OCI-LY1 (cell line): ENCODE measurements around the gene DTNBP1.

Experiments
- H2AFZ ChIP-seq: fragments of 200-600 bp; sonication (generic), shearing (Covaris generic); 2 replicates; pipeline ENCODE4 v1.6.0; 2014; ENCODE audit warnings: antibody characterized with exemption, mild to moderate bottlenecking, low read length
- H3F3A ChIP-seq: fragments of 200-600 bp; sonication (generic), shearing (Covaris generic); 2 replicates; pipeline ENCODE4 v1.6.0; 2014; ENCODE audit warnings: mild to moderate bottlenecking, antibody characterized with exemption, low read length, moderate library complexity; ENCODE audit not compliant: insufficient read depth
- H3K27ac ChIP-seq: fragments of 200-600 bp; sonication (generic); 2 replicates; pipeline ENCODE4 v1.5.1; 2014; ENCODE audit warnings: low read length, mixed run types, mild to moderate bottlenecking, low read depth; ENCODE audit not compliant: poor library complexity, severe bottlenecking
- H3K27me3 ChIP-seq: fragments of 200-600 bp; sonication (generic); 2 replicates; pipeline ENCODE4 v1.6.0; 2014; ENCODE audit warnings: antibody characterized with exemption, mild to moderate bottlenecking, low read length, moderate library complexity; ENCODE audit not compliant: insufficient read depth
- H3K36me3 ChIP-seq: fragments of 200-600 bp; sonication (generic); 2 replicates; pipeline ENCODE4 v1.6.1; 2014; ENCODE audit warnings: mild to moderate bottlenecking, antibody characterized with exemption, low read length, moderate library complexity, mixed read lengths; ENCODE audit not compliant: insufficient read depth
- H3K4me1 ChIP-seq: fragments of 200-600 bp; sonication (generic); 2 replicates; pipeline ENCODE4 v1.5.1; 2014; ENCODE audit warnings: mild to moderate bottlenecking, low read length, moderate library complexity; ENCODE audit not compliant: insufficient read depth, severe bottlenecking
- H3K4me2 ChIP-seq: fragments of 200-600 bp; sonication (generic), shearing (Covaris generic); 2 replicates; pipeline ENCODE4 v1.6.1; 2014; ENCODE audit warnings: low read length
- H3K4me3 ChIP-seq: fragments of 200-600 bp; sonication (generic); 2 replicates; pipeline ENCODE4 v1.5.1; 2014; ENCODE audit warnings: low read length, low read depth, mild to moderate bottlenecking, mixed read lengths; ENCODE audit not compliant: poor library complexity, severe bottlenecking
- H3K79me2 ChIP-seq: fragments of 200-600 bp; shearing (Covaris generic); 2 replicates; pipeline ENCODE4 v1.6.1; 2016; ENCODE audit warnings: mixed run types, low read length, mixed read lengths; ENCODE audit not compliant: insufficient read depth
- H3K9ac ChIP-seq: fragments of 200-600 bp; sonication (generic), shearing (Covaris generic); 2 replicates; pipeline ENCODE4 v1.6.1; 2014; ENCODE audit warnings: mild to moderate bottlenecking, low read length, mixed read lengths
- H3K9me2 ChIP-seq: fragments of 200-600 bp; sonication (generic), shearing (Covaris generic); 2 replicates; pipeline ENCODE4 v1.6.1; 2014; ENCODE audit warnings: low read depth, mild to moderate bottlenecking, low read length, mixed read lengths
- H3K9me3 ChIP-seq: fragments of 200-600 bp; shearing (Covaris generic); 2 replicates; pipeline ENCODE4 v1.6.1; 2014; ENCODE audit warnings: low read length, mixed read lengths
- H4K20me1 ChIP-seq: fragments of 200-600 bp; sonication (generic), shearing (Covaris generic); 2 replicates; pipeline ENCODE4 v1.6.0; 2016; ENCODE audit warnings: mild to moderate bottlenecking, low read length; ENCODE audit not compliant: insufficient read depth
- CTCF ChIP-seq: fragments of 200-600 bp; sonication (generic), shearing (Covaris generic); IDR thresholded peaks from 2 replicates; pipeline ENCODE4 v1.5.1; 2017; ENCODE audit warnings: mild to moderate bottlenecking, antibody characterized with exemption, low read length, moderate library complexity, mixed read lengths
- EZH2 ChIP-seq: fragments of 200-600 bp; sonication (generic), shearing (Covaris generic); IDR thresholded peaks from 2 replicates; pipeline ENCODE4 v1.8.0; 2017; ENCODE audit warnings: borderline replicate concordance, mixed run types, mild to moderate bottlenecking, antibody characterized with exemption, low read length, moderate library complexity, mixed read lengths

DTNBP1 gene

GRCh38 chr6:15487262-15487661 is 175.6 kb downstream of the DTNBP1 start:
- Histone ChIP-seq H3K4me2 (no peak overlapping the region), H3K27me3 (no peaks in the 10 kb centered on the region), H3K4me1 (no peaks in the 10 kb centered on the region), H2AFZ (no peak overlapping the region), H3K9ac (no peak overlapping the region), H4K20me1 (no peaks in the 10 kb centered on the region), H3K27ac (no peak overlapping the region), H3F3A (no peaks in the 10 kb centered on the region), H3K79me2 (no peaks in the 10 kb centered on the region), H3K4me3 (no peak overlapping the region), H3K36me3 (no peaks in the 10 kb centered on the region), H3K9me3 (no peaks in the 10 kb centered on the region), H3K9me2 (no peaks in the 10 kb centered on the region)
- TF ChIP-seq CTCF = no peak
- TF ChIP-seq EZH2 = no peak

GRCh38 chr6:15485936-15486335 is 176.9 kb downstream of the DTNBP1 start:
- H3F3A ChIP-seq = no peaks in the 10 kb centered on the region
- H3K79me2 ChIP-seq = no peaks in the 10 kb centered on the region
- no peaks in the 10 kb centered on the region for H3K36me3 ChIP-seq
- H4K20me1 ChIP-seq = no peaks in the 10 kb centered on the region
- no peaks in the 10 kb centered on the region for H3K9me2 ChIP-seq
- H3K9me3 ChIP-seq = no peaks in the 10 kb centered on the region
- TF ChIP-seq EZH2 (no peak), CTCF (no peak)
- no peak overlapping the region for H3K9ac ChIP-seq
- H3K27me3 ChIP-seq = no peaks in the 10 kb centered on the region
- H3K4me1 ChIP-seq = no peaks in the 10 kb centered on the region
- H3K4me3 ChIP-seq = no peak overlapping the region
- no peak overlapping the region for H2AFZ ChIP-seq
- no peak overlapping the region for H3K27ac ChIP-seq
- H3K4me2 ChIP-seq = no peak overlapping the region

GRCh38 chr6:15484821-15485220 is 178.0 kb downstream of the DTNBP1 start:
- Histone ChIP-seq H4K20me1 (no peaks in the 10 kb centered on the region), H3K27ac (no peak overlapping the region), H2AFZ (no peak overlapping the region), H3K9me3 (no peaks in the 10 kb centered on the region), H3K4me3 (no peak overlapping the region), H3K4me1 (no peaks in the 10 kb centered on the region), H3K36me3 (no peaks in the 10 kb centered on the region), H3K9ac (no peak overlapping the region), H3K9me2 (no peaks in the 10 kb centered on the region), H3F3A (no peaks in the 10 kb centered on the region), H3K79me2 (no peaks in the 10 kb centered on the region), H3K4me2 (no peak overlapping the region), H3K27me3 (no peaks in the 10 kb centered on the region)
- TF ChIP-seq EZH2 (no peak), CTCF (no peak)
